Activated CD4-positive, alpha-beta T cell treated with anti-CD3 and anti-CD28 coated beads for 36 hours (primary cell): Measurements from ENCODE around the gene SEMA5A. TPM values are rescaled to one million over a fixed set of nuclear protein-coding genes. Genes with fewer than 3 reads are reported as not detected.

Source experiments
- ATAC-seq: fragments of 200-7000 bp; cut with Tn5 transposase; one replicate; pipeline ENCODE4 v1.10.0; 2021; ENCODE audit warnings: mild to moderate bottlenecking, moderate library complexity
- CTCF ChIA-PET: fragments of 350-600 bp; sonication (Branson Sonifier 250); formaldehyde crosslinking; loops from one replicate; lab custom pipeline; 2021; ENCODE audit warnings: antibody characterized with exemption; lab: Charles Lee
- POLR2A ChIA-PET: fragments of 350-600 bp; sonication (Branson Sonifier 250); formaldehyde crosslinking; loops from one replicate; lab custom pipeline; 2021; ENCODE audit warnings: antibody characterized with exemption, inconsistent platforms; lab: Charles Lee
- DNase-seq: peaks from one replicate; pipeline ENCODE4 v3.0.0-alpha.2; 2020
- H3K27ac Mint-ChIP-seq: one replicate; pipeline ENCODE4 v1.8.0; 2021; ENCODE audit warnings: mixed read lengths
- H3K27me3 Mint-ChIP-seq: one replicate; pipeline ENCODE4 v1.8.0; 2021; ENCODE audit warnings: mixed read lengths
- H3K36me3 Mint-ChIP-seq: one replicate; pipeline ENCODE4 v1.8.0; 2021; ENCODE audit warnings: low read depth, mixed read lengths
- H3K4me1 Mint-ChIP-seq: one replicate; pipeline ENCODE4 v1.8.0; 2021; ENCODE audit warnings: mixed read lengths
- H3K4me3 Mint-ChIP-seq: one replicate; pipeline ENCODE4 v1.8.0; 2021; ENCODE audit warnings: mild to moderate bottlenecking, moderate library complexity, mixed read lengths
- H3K9me3 Mint-ChIP-seq: one replicate; pipeline ENCODE4 v1.8.0; 2021; ENCODE audit warnings: low read depth, mixed read lengths
- intact Hi-C, 2 experiments: fragments of 100-400 bp; cut with DNase I in 1 of 2; cut with micrococcal nuclease in 1 of 2; formaldehyde crosslinking; loops; one replicate each; pipeline versions ENCODE4 v1.14.2 to v1.15.1; 2022 to 2024; cut with DNase I, micrococcal nuclease
- total RNA-seq, 2 experiments: library from RNA; stranded (reverse); gene quantifications; one replicate each; pipeline ENCODE4 v1.2.3, GENCODE V29; 2021

SEMA5A gene
- total RNA-seq, 2 experiments from 2014 or later = 0.04 TPM; not detected in 1

GRCh38 chr5:9165546-9165945 lies 380.3 kb downstream of the SEMA5A start:
- H3K36me3 Mint-ChIP-seq = no peaks in the 10 kb centered on the region
- intact Hi-C loops = no loop called here
- H3K27me3 Mint-ChIP-seq = no peaks in the 10 kb centered on the region
- H3K4me3 Mint-ChIP-seq = no peak overlapping the region
- ChIA-PET POLR2A (no interaction called here), CTCF (interaction anchor here (1.8 kb wide), 1 partner anchor 12 kb away, joined by 3 read pairs; no protein-coding TSS in a partner anchor)
- no peak overlapping the region for H3K27ac Mint-ChIP-seq
- H3K4me1 Mint-ChIP-seq = no peaks in the 10 kb centered on the region
- no peak for DNase-seq
- no peaks in the 10 kb centered on the region for H3K9me3 Mint-ChIP-seq
- no peak for ATAC-seq

- peaks cover 1% of the 10 kb centered on the region for H3K27me3 Mint-ChIP-seq
- no peak overlapping the region for H3K4me3 Mint-ChIP-seq
- ATAC-seq = no peak
- no peaks in the 10 kb centered on the region for H3K4me1 Mint-ChIP-seq
- CTCF ChIA-PET = no interaction called here
- POLR2A ChIA-PET = no interaction called here
- peaks cover 4% of the 10 kb centered on the region for H3K9me3 Mint-ChIP-seq
- no peaks in the 10 kb centered on the region for H3K36me3 Mint-ChIP-seq
- DNase-seq = no peak
- intact Hi-C loops = no loop called here
- H3K27ac Mint-ChIP-seq = no peak overlapping the region
Measured at GRCh38 chr5:9160747-9161146, 385.1 kb downstream of the SEMA5A start.

- peaks cover 1% of the 10 kb centered on the region for H3K27me3 Mint-ChIP-seq
- H3K4me1 Mint-ChIP-seq = no peaks in the 10 kb centered on the region
- no peak overlapping the region for H3K27ac Mint-ChIP-seq
- no peak for DNase-seq
- peaks cover 4% of the 10 kb centered on the region for H3K9me3 Mint-ChIP-seq
- ChIA-PET POLR2A (no interaction called here), CTCF (no interaction called here)
- no peak for ATAC-seq
- intact Hi-C loops = no loop called here
- H3K36me3 Mint-ChIP-seq = no peaks in the 10 kb centered on the region
- no peak overlapping the region for H3K4me3 Mint-ChIP-seq
Measured at GRCh38 chr5:9157811-9158210, 388.1 kb downstream of the SEMA5A start.

- ATAC-seq (no peak), DNase-seq (no peak)
- Mint-ChIP-seq H3K27ac (no peak overlapping the region), H3K36me3 (no peaks in the 10 kb centered on the region), H3K27me3 (peaks cover 1% of the 10 kb centered on the region), H3K4me1 (no peaks in the 10 kb centered on the region), H3K9me3 (peaks cover 4% of the 10 kb centered on the region), H3K4me3 (no peak overlapping the region)
- intact Hi-C loops = no loop called here
- POLR2A ChIA-PET = no interaction called here
- CTCF ChIA-PET = no interaction called here
Measured at GRCh38 chr5:9157020-9157419, 388.9 kb downstream of the SEMA5A start.

GRCh38 chr5:9156282-9156681 lies 389.6 kb downstream of the SEMA5A start:
- no peak overlapping the region for H3K4me3 Mint-ChIP-seq
- H3K36me3 Mint-ChIP-seq = no peaks in the 10 kb centered on the region
- no peaks in the 10 kb centered on the region for H3K4me1 Mint-ChIP-seq
- ATAC-seq (no peak), DNase-seq (peak; percentile 7)
- POLR2A ChIA-PET = no interaction called here
- intact Hi-C loops = no loop called here
- CTCF ChIA-PET = no interaction called here
- no peak overlapping the region for H3K27ac Mint-ChIP-seq
- peaks cover 4% of the 10 kb centered on the region for H3K9me3 Mint-ChIP-seq
- H3K27me3 Mint-ChIP-seq = peaks cover 1% of the 10 kb centered on the region

- ATAC-seq (no peak), DNase-seq (no peak)
- CTCF ChIA-PET = no interaction called here
- H3K36me3 Mint-ChIP-seq = no peaks in the 10 kb centered on the region
- H3K27ac Mint-ChIP-seq = no peak overlapping the region
- H3K4me3 Mint-ChIP-seq = no peak overlapping the region
- intact Hi-C loops = no loop called here
- no peaks in the 10 kb centered on the region for H3K27me3 Mint-ChIP-seq
- no peaks in the 10 kb centered on the region for H3K4me1 Mint-ChIP-seq
- POLR2A ChIA-PET = no interaction called here
- no peaks in the 10 kb centered on the region for H3K9me3 Mint-ChIP-seq
Measured at GRCh38 chr5:9151684-9152427, 394.0 kb downstream of the SEMA5A start.

- H3K4me3 Mint-ChIP-seq = no peak overlapping the region
- intact Hi-C loops = no loop called here
- DNase-seq (no peak), ATAC-seq (no peak)
- H3K27me3 Mint-ChIP-seq = no peaks in the 10 kb centered on the region
- no peak overlapping the region for H3K27ac Mint-ChIP-seq
- POLR2A ChIA-PET = no interaction called here
- H3K4me1 Mint-ChIP-seq = no peaks in the 10 kb centered on the region
- CTCF ChIA-PET = no interaction called here
- H3K36me3 Mint-ChIP-seq = no peaks in the 10 kb centered on the region
- peaks cover 3% of the 10 kb centered on the region for H3K9me3 Mint-ChIP-seq
Measured at GRCh38 chr5:9149988-9150387, 395.9 kb downstream of the SEMA5A start.

GRCh38 chr5:9148242-9148641 lies 397.6 kb downstream of the SEMA5A start:
- Mint-ChIP-seq H3K9me3 (peaks cover 3% of the 10 kb centered on the region), H3K36me3 (no peaks in the 10 kb centered on the region), H3K27me3 (no peaks in the 10 kb centered on the region), H3K4me1 (no peaks in the 10 kb centered on the region), H3K27ac (no peak overlapping the region), H3K4me3 (no peak overlapping the region)
- ATAC-seq (no peak), DNase-seq (no peak)
- CTCF ChIA-PET = interaction anchor here (0.6 to 0.8 kb wide), 2 partner anchors 19 to 928 kb away, joined by 3 read pairs; no protein-coding TSS in a partner anchor
- POLR2A ChIA-PET = no interaction called here
- intact Hi-C loops = no loop called here

- Mint-ChIP-seq H3K9me3 (no peaks in the 10 kb centered on the region), H3K36me3 (no peaks in the 10 kb centered on the region), H3K4me1 (no peaks in the 10 kb centered on the region), H3K27me3 (no peaks in the 10 kb centered on the region), H3K4me3 (no peak overlapping the region), H3K27ac (no peak overlapping the region)
- DNase-seq = no peak
- POLR2A ChIA-PET = no interaction called here
- intact Hi-C loops = no loop called here
- CTCF ChIA-PET = no interaction called here
- ATAC-seq = no peak
Measured at GRCh38 chr5:9140711-9141110, 405.2 kb downstream of the SEMA5A start.

GRCh38 chr5:9140202-9140601 lies 405.7 kb downstream of the SEMA5A start:
- intact Hi-C loops = no loop called here
- DNase-seq (no peak), ATAC-seq (no peak)
- H3K4me1 Mint-ChIP-seq = no peaks in the 10 kb centered on the region
- H3K27ac Mint-ChIP-seq = no peak overlapping the region
- H3K4me3 Mint-ChIP-seq = no peak overlapping the region
- H3K27me3 Mint-ChIP-seq = no peaks in the 10 kb centered on the region
- POLR2A ChIA-PET = no interaction called here
- H3K36me3 Mint-ChIP-seq = no peaks in the 10 kb centered on the region
- CTCF ChIA-PET = no interaction called here
- H3K9me3 Mint-ChIP-seq = peaks cover 2% of the 10 kb centered on the region

- intact Hi-C loops = no loop called here
- no peak for ATAC-seq
- ChIA-PET POLR2A (no interaction called here), CTCF (no interaction called here)
- H3K9me3 Mint-ChIP-seq = peaks cover 2% of the 10 kb centered on the region
- H3K4me3 Mint-ChIP-seq = no peak overlapping the region
- H3K27me3 Mint-ChIP-seq = no peaks in the 10 kb centered on the region
- no peak for DNase-seq
- H3K27ac Mint-ChIP-seq = no peak overlapping the region
- no peaks in the 10 kb centered on the region for H3K36me3 Mint-ChIP-seq
- no peaks in the 10 kb centered on the region for H3K4me1 Mint-ChIP-seq
Measured at GRCh38 chr5:9139344-9139743, 406.5 kb downstream of the SEMA5A start.

GRCh38 chr5:9128136-9128535 lies 417.7 kb downstream of the SEMA5A start:
- intact Hi-C loops = no loop called here
- Mint-ChIP-seq H3K36me3 (no peaks in the 10 kb centered on the region), H3K9me3 (no peaks in the 10 kb centered on the region), H3K27ac (no peak overlapping the region), H3K27me3 (no peaks in the 10 kb centered on the region), H3K4me1 (no peaks in the 10 kb centered on the region), H3K4me3 (no peak overlapping the region)
- DNase-seq = no peak
- POLR2A ChIA-PET = interaction anchor here (0.7 kb wide), 1 partner anchor 148 kb away, joined by 3 read pairs; no protein-coding TSS in a partner anchor
- CTCF ChIA-PET = no interaction called here
- ATAC-seq = no peak
